ENCODE results near the gene CTSO.

The CTSO gene

DNA sequence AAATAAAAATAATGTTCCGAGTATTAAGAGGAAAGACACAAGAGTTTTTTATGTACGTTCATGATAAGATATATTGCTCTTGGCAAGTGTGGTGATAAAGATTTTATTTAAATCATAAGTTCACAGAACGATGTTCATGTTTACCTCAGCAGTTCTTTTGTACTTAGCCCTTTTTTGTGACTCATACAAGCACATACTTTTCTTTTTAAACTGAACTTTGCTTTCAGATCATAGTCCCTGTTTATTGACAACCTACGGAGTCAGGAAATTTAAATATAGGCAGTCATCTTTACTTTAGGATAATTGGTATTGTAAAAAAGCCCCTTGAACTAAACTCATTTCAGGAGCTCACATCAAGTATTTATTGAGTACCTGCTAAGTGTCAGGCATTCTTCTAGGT is 1.3 kb upstream of the CTSO start:
- no peak for TF ChIP-seq ZFX (IDR thresholded peaks at IDR 0.05; ENCODE audit: borderline replicate concordance)
- TF ChIP-seq, protein P1, sequence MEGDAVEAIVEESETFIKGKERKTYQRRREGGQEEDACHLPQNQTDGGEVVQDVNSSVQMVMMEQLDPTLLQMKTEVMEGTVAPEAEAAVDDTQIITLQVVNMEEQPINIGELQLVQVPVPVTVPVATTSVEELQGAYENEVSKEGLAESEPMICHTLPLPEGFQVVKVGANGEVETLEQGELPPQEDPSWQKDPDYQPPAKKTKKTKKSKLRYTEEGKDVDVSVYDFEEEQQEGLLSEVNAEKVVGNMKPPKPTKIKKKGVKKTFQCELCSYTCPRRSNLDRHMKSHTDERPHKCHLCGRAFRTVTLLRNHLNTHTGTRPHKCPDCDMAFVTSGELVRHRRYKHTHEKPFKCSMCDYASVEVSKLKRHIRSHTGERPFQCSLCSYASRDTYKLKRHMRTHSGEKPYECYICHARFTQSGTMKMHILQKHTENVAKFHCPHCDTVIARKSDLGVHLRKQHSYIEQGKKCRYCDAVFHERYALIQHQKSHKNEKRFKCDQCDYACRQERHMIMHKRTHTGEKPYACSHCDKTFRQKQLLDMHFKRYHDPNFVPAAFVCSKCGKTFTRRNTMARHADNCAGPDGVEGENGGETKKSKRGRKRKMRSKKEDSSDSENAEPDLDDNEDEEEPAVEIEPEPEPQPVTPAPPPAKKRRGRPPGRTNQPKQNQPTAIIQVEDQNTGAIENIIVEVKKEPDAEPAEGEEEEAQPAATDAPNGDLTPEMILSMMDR (IDR thresholded peaks at IDR 0.05) = no peak
- H3K27ac ChIP-seq = no peak overlapping the region

DNA sequence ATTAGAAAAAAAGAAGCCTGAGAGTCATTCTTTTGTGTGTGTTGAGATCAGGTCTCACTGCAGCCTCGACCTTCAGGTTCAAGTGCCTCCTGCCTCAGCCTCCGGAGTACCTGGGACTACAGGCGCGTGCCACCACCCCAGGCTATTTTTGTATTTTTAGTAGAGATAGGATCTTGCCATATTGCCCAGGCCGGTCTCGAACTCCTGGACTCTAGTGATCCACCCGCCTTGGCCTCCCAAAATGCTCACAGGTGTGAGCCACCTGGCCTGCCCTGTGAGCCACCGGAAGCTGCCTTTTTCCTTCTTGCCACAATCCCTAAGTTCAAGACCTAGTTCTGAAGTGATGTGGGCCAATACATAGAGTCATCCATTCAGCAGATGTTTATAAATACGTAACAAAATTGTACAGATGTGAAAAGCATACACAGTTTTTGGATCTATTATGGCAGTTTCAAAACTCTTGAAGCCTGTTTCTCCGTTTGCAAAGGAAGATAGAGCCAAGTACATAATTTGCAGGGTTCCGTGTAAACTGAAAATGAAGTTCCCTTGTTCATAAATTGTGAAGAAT is 536 bp upstream of the CTSO start:
- no peak for TF ChIP-seq ZFX (IDR thresholded peaks at IDR 0.05; ENCODE audit: borderline replicate concordance)
- TF ChIP-seq, protein P1 (IDR thresholded peaks at IDR 0.05) = no peak
- peak overlapping the region; percentile 61 for H3K27ac ChIP-seq

DNA sequence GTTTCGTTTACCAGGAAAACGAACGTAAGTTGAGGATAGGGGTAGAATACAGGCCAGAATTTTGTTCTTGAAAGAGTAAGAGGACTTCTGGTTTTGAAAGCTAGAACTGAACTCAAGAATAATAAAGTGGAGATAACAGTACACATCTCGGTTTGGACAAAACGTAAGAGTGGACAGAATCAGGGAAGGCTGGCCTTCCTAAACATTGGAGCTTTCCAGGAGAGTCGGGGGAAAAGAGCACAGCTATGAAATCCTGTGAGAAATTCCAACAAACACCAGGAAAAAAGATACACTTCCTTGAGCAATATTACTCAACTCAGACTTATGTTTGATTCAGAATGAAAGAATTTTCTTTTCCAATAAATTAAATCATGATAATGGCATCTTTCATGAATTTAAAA is 1.2 kb downstream of the CTSO start:
- no peak overlapping the region for H3K27ac ChIP-seq

DNA sequence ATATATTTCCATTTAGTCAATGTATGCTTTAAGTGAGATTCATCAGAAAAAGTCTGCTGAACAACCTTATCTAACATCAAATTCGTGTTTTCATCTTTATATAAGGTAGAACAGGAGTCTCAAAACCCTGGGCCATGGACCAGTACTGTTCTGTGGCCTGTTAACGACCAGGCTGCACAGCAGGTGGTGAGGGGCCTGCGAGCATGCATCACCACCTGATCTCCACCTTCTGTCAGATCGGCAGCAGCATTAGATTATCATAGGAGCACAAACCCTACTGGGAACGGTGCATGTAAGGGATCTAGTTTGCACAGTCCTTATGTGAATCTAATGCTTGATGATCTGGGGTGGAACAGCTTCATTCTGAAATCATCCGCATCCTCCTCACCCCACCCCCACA is 3.2 kb downstream of the CTSO start:
- H3K27ac ChIP-seq = no peak overlapping the region
- TF ChIP-seq, protein P1 (IDR thresholded peaks at IDR 0.05) = no peak
- no peak for TF ChIP-seq ZFX (IDR thresholded peaks at IDR 0.05; ENCODE audit: borderline replicate concordance)

More for the DNA sequence above, 1.2 kb downstream of the CTSO start:
- TF ChIP-seq, protein P1 (IDR thresholded peaks at IDR 0.05) = no peak
- TF ChIP-seq ZFX (IDR thresholded peaks at IDR 0.05; ENCODE audit: borderline replicate concordance) = no peak

DNA sequence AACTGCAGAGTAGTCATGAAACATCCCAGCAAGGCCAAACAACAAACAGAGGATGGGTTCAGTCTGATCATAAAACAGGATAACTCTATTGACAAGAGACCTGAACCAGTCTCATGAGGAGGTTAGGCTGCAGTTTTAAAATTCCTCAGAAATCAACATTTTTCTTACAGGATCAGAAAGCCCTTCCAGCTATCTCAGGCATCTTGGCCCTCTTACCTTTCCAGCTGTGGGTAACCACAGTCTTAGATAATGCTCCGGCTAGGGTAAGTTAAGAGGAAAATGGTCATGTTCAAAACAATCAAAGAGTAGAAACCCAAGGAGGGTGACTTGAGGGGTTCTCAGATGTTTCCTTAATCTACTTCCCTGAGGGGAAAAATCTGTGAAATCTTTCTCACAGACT is 5.1 kb downstream of the CTSO start:
- no peak overlapping the region for H3K27ac ChIP-seq
- TF ChIP-seq ZFX (IDR thresholded peaks at IDR 0.05; ENCODE audit: borderline replicate concordance) = no peak
- TF ChIP-seq, protein P1 (IDR thresholded peaks at IDR 0.05) = no peak

DNA sequence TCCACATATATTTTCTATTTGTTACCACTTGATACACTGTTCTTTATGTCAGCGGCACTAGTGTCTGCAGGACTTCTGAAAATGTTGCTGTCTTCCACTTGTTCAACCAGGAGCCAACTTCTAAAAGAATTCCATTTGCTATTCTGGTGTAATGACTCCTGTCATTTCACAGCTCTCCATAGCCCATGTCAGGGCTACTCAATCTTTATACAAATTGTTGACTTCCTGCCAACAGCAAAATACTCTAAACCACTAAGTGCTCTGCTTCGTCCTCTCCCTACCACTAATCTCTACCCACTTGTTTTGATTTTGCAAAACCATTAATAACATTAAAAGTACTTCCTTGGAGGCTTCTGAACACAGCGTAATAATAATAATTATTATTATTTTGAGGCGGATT is 7.2 kb downstream of the CTSO start:
- TF ChIP-seq, protein P1 (IDR thresholded peaks at IDR 0.05) = no peak
- TF ChIP-seq ZFX (IDR thresholded peaks at IDR 0.05; ENCODE audit: borderline replicate concordance) = no peak
- H3K27ac ChIP-seq = no peak overlapping the region

DNA sequence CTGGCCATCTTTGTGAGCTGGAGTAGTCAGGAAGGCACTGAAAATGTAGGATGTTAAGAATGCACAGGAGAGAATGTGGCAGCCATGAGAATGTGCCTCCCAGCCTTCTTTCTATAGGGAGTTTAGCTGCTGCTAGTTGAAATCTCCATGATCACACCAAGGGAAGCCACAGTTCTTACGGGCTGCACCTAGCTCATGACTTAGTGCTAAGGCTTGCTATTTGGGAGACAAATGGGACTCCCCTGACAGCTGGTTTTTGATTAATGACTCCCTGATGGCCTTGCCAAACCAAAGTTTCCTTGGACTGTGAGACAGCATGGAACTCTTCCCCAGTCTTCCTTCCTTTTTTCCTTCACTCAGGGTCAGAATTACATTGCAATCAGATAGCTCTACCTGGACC is 9.2 kb downstream of the CTSO start:
- TF ChIP-seq, protein P1 (IDR thresholded peaks at IDR 0.05) = no peak
- no peak for TF ChIP-seq ZFX (IDR thresholded peaks at IDR 0.05; ENCODE audit: borderline replicate concordance)
- no peak overlapping the region for H3K27ac ChIP-seq

Measured in 22Rv1 (cell line).